ENCODE measurements around the gene RFTN1. TPM values are rescaled to one million over a fixed set of nuclear protein-coding genes. Genes with fewer than 3 reads are reported as not detected.

Gene RFTN1
- total and polyA plus RNA-seq, 2 experiments from 2014 or later = 3.3 to 7.2 TPM

DNA sequence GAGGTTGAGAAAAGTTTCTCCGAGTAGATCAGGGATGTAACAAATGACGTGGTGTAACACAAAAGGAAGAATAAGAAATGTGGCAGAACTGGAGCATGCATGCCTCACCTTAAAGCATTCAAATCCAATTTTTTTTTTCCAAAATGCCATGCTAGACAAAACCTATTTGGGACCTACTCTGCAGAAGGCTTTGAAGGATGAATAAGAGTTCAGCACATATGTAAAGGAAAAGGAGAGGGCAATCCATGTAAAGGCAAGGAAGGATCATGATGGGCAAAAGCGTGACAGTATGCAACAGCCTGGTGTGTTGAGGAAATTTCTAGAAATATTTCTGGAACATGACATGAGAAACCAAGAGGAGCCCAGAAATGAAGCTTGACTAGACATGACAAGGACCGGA, 132.1 kb downstream of the RFTN1 start:
- H2AFZ ChIP-seq = no peak overlapping the region
- H3K4me3 Mint-ChIP-seq = no peak overlapping the region
- no peak overlapping the region for H3K4me2 ChIP-seq
- H3K79me2 ChIP-seq (replicated peaks; ENCODE audit: insufficient read depth) = no peaks in the 10 kb centered on the region
- peaks cover 2% of the 10 kb centered on the region for H3K27me3 Mint-ChIP-seq (ENCODE audit: insufficient read depth, low read depth, poor library complexity)
- peaks cover 5% of the 10 kb centered on the region for H3K36me3 Mint-ChIP-seq (ENCODE audit: low read depth)
- H3K4me1 ChIP-seq (ENCODE audit: insufficient read depth) = no peaks in the 10 kb centered on the region
- no peaks in the 10 kb centered on the region for H3F3A ChIP-seq (replicated peaks; ENCODE audit: low read depth)
- H3K9me3 Mint-ChIP-seq = peaks cover 9% of the 10 kb centered on the region; the same call in 2 of the 3 replicates
- no peaks in the 10 kb centered on the region for H4K20me1 ChIP-seq (replicated peaks; ENCODE audit: insufficient read depth)
- no peaks in the 10 kb centered on the region for H3K9me2 ChIP-seq (ENCODE audit: insufficient read depth)
- H3K36me3 ChIP-seq (ENCODE audit: insufficient read depth) = no peaks in the 10 kb centered on the region
- no peak for ATAC-seq
- peaks cover 8% of the 10 kb centered on the region for H3K4me1 Mint-ChIP-seq
- TF ChIP-seq ZNF331 (CRISPR knock-in tag; IDR thresholded peaks at IDR 0.05; ENCODE audit: low read depth) (no peak), STAT1 (IDR thresholded peaks at IDR 0.05; ENCODE audit: unreplicated experiment) (no peak), CREB1 (CRISPR knock-in tag; IDR thresholded peaks at IDR 0.05; ENCODE audit: low read depth) (no peak), NANOG (IDR thresholded peaks at IDR 0.05; ENCODE audit: borderline replicate concordance) (no peak)
- H3K27ac ChIP-seq (ENCODE audit: low read depth) = no peak overlapping the region
- H3K27me3 ChIP-seq (ENCODE audit: insufficient read depth) = no peaks in the 10 kb centered on the region
- H3K27ac Mint-ChIP-seq = no peak overlapping the region
- DNase-seq (ENCODE audit: low spot score) = no peak
- no peak overlapping the region for H3K4me3 ChIP-seq

DNA sequence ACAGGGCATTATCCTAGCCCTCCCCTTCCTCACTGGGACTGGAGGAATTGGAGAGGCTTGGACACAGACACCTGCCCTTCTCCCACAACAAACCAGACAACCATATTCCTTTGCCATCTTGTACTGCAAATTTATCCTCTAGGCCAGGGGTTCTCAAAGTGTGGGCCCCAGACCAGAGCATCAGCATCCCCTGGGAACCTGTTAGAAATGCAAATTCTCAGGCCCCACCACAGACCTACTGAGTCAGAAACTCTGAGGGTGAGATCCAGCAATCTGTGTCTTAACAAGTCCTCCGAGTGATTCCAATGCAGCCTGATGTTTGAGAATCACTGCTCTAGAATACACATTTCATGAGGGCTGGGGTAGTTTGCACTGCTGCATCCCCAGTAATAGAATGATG, 133.1 kb downstream of the RFTN1 start:
- Histone ChIP-seq H3F3A (replicated peaks; ENCODE audit: low read depth) (no peaks in the 10 kb centered on the region), H3K79me2 (replicated peaks; ENCODE audit: insufficient read depth) (no peaks in the 10 kb centered on the region), H3K4me1 (ENCODE audit: insufficient read depth) (no peaks in the 10 kb centered on the region), H3K36me3 (ENCODE audit: insufficient read depth) (no peaks in the 10 kb centered on the region), H3K9me2 (ENCODE audit: insufficient read depth) (no peaks in the 10 kb centered on the region), H3K4me2 (no peak overlapping the region), H3K27me3 (ENCODE audit: insufficient read depth) (no peaks in the 10 kb centered on the region), H3K27ac (ENCODE audit: low read depth) (no peak overlapping the region), H3K4me3 (no peak overlapping the region), H2AFZ (no peak overlapping the region), H4K20me1 (replicated peaks; ENCODE audit: insufficient read depth) (no peaks in the 10 kb centered on the region)
- H3K4me1 Mint-ChIP-seq = peaks cover 9% of the 10 kb centered on the region
- TF ChIP-seq, protein P1, sequence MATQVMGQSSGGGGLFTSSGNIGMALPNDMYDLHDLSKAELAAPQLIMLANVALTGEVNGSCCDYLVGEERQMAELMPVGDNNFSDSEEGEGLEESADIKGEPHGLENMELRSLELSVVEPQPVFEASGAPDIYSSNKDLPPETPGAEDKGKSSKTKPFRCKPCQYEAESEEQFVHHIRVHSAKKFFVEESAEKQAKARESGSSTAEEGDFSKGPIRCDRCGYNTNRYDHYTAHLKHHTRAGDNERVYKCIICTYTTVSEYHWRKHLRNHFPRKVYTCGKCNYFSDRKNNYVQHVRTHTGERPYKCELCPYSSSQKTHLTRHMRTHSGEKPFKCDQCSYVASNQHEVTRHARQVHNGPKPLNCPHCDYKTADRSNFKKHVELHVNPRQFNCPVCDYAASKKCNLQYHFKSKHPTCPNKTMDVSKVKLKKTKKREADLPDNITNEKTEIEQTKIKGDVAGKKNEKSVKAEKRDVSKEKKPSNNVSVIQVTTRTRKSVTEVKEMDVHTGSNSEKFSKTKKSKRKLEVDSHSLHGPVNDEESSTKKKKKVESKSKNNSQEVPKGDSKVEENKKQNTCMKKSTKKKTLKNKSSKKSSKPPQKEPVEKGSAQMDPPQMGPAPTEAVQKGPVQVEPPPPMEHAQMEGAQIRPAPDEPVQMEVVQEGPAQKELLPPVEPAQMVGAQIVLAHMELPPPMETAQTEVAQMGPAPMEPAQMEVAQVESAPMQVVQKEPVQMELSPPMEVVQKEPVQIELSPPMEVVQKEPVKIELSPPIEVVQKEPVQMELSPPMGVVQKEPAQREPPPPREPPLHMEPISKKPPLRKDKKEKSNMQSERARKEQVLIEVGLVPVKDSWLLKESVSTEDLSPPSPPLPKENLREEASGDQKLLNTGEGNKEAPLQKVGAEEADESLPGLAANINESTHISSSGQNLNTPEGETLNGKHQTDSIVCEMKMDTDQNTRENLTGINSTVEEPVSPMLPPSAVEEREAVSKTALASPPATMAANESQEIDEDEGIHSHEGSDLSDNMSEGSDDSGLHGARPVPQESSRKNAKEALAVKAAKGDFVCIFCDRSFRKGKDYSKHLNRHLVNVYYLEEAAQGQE (IDR thresholded peaks at IDR 0.05; ENCODE audit: unreplicated experiment) = no peak
- no peak for TF ChIP-seq STAT1 (IDR thresholded peaks at IDR 0.05; ENCODE audit: unreplicated experiment)
- no peak for TF ChIP-seq NANOG (IDR thresholded peaks at IDR 0.05; ENCODE audit: borderline replicate concordance)
- TF ChIP-seq, protein P2, sequence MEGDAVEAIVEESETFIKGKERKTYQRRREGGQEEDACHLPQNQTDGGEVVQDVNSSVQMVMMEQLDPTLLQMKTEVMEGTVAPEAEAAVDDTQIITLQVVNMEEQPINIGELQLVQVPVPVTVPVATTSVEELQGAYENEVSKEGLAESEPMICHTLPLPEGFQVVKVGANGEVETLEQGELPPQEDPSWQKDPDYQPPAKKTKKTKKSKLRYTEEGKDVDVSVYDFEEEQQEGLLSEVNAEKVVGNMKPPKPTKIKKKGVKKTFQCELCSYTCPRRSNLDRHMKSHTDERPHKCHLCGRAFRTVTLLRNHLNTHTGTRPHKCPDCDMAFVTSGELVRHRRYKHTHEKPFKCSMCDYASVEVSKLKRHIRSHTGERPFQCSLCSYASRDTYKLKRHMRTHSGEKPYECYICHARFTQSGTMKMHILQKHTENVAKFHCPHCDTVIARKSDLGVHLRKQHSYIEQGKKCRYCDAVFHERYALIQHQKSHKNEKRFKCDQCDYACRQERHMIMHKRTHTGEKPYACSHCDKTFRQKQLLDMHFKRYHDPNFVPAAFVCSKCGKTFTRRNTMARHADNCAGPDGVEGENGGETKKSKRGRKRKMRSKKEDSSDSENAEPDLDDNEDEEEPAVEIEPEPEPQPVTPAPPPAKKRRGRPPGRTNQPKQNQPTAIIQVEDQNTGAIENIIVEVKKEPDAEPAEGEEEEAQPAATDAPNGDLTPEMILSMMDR (conservative IDR thresholded peaks at IDR 0.05; ENCODE audit: low read depth in 2 of 2) = no peak
- TF ChIP-seq, protein P3, sequence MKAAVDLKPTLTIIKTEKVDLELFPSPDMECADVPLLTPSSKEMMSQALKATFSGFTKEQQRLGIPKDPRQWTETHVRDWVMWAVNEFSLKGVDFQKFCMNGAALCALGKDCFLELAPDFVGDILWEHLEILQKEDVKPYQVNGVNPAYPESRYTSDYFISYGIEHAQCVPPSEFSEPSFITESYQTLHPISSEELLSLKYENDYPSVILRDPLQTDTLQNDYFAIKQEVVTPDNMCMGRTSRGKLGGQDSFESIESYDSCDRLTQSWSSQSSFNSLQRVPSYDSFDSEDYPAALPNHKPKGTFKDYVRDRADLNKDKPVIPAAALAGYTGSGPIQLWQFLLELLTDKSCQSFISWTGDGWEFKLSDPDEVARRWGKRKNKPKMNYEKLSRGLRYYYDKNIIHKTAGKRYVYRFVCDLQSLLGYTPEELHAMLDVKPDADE (IDR thresholded peaks at IDR 0.05) = no peak
- no peak for TF ChIP-seq JUNB (IDR thresholded peaks at IDR 0.05; ENCODE audit: unreplicated experiment)
- TF ChIP-seq POLR2AphosphoS5 (IDR thresholded peaks at IDR 0.05; ENCODE audit: low read depth) = no peak
- no peak for TF ChIP-seq EZH2phosphoT487 (IDR thresholded peaks at IDR 0.05; ENCODE audit: unreplicated experiment)
- no peak for TF ChIP-seq EZH2 (IDR thresholded peaks at IDR 0.05; ENCODE audit: low read depth, unreplicated experiment)
- TF ChIP-seq ZNF114 (CRISPR knock-in tag; IDR thresholded peaks at IDR 0.05) = no peak
- no peak overlapping the region for H3K4me3 Mint-ChIP-seq
- peaks cover 9% of the 10 kb centered on the region; the same call in 2 of the 3 replicates for H3K9me3 Mint-ChIP-seq
- no peak for ATAC-seq
- H3K27me3 Mint-ChIP-seq (ENCODE audit: insufficient read depth, low read depth, poor library complexity) = peaks cover 2% of the 10 kb centered on the region
- peaks cover 5% of the 10 kb centered on the region for H3K36me3 Mint-ChIP-seq (ENCODE audit: low read depth)
- no peak overlapping the region for H3K27ac Mint-ChIP-seq
- DNase-seq (ENCODE audit: low spot score) = no peak

Data from GM23338 (cell line).